ENCODE measurements around the gene ACOT8.

DNA sequence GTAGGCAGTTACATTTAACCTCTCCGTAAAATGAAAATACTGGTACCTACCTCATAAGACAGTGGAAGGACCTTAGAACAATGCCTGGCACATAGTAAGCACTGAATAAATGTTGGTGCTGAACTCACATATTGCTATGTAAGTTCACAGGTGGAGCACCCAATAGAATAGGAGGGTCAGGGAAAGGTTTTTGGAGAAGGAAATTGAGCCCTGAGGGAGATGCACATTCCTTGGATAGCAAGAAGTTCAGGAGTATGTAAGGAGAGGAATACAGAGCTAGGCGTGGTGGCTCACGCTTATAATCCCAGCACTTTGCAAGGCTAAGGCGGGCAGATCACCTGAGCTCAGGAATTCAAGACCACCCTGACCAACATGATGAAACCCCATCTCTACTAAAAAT lies 37.7 kb downstream of the ACOT8 start:
- TF ChIP-seq, protein P1, sequence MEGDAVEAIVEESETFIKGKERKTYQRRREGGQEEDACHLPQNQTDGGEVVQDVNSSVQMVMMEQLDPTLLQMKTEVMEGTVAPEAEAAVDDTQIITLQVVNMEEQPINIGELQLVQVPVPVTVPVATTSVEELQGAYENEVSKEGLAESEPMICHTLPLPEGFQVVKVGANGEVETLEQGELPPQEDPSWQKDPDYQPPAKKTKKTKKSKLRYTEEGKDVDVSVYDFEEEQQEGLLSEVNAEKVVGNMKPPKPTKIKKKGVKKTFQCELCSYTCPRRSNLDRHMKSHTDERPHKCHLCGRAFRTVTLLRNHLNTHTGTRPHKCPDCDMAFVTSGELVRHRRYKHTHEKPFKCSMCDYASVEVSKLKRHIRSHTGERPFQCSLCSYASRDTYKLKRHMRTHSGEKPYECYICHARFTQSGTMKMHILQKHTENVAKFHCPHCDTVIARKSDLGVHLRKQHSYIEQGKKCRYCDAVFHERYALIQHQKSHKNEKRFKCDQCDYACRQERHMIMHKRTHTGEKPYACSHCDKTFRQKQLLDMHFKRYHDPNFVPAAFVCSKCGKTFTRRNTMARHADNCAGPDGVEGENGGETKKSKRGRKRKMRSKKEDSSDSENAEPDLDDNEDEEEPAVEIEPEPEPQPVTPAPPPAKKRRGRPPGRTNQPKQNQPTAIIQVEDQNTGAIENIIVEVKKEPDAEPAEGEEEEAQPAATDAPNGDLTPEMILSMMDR (conservative IDR thresholded peaks at IDR 0.05) = no peak
- no peak for TF ChIP-seq EZH2 (IDR thresholded peaks at IDR 0.05; ENCODE audit: low read depth)

Measured in PC-9 (cell line).